IPS-NIHi11 (cell line): Measurements from ENCODE around the gene MEN1.
A peak's percentile ranks its signal among the peaks of the same experiment; 100 is the strongest.
"Not testable (repeated sequence)": the region's sequence is repeated elsewhere in the genome, so short reads cannot be mapped to it uniquely, and the experiment has no call there.

Source experiments
- DNase-seq: peaks from one replicate; pipeline ENCODE4 v3.0.0; 2012; ENCODE audit warnings: mixed read lengths, low spot score

The MEN1 gene

DNA sequence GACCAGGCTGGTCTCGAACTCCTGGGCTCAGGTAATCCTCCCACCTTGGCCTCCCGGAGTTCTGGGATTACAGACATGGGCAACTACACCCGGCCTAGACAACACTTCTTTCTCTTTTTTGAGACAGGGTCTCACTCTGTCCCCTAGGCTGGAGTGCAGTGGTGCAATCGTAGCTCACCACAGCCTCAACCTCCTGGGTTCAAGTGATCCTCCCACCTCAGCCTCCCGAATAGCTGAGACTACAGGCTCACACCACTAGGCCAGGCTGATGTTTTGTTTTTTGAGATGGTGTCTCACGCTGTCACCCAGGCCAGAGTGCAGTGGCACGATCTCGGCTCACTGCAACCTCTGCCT, 35.4 kb upstream of the MEN1 start:
- DNase-seq: not testable (repeated sequence)

DNA sequence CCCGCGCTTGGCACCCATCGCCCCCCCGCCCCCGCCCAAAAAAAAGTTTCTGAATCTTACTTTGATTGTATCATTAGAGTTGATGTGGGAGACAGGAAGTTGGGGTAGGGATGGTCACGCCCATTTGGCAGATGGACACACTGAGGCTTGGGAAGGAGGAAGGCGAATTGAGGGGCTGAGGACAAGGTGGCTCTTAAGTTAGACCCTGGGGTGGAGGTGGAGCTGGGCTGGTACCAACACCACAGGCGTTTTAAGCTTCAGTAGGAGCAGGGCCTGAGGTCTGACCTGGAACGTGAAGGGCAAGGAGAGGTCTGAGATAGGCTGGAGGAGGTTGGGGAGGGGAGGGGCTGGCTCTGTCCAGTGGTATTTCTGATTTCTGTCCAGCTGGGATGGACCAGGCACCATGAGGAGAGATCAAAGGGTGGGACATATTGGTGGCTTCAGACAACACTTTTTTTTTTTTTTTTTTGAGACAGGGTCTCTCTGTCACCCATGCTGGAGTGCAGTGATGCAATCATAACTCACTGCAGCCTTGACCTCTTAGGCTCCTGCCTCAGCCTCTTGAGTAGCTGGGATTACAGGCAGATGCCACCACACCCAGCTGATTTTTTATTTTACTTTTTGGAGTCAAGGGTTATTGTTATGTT, 34.9 kb upstream of the MEN1 start:
- DNase-seq: no peak

DNA sequence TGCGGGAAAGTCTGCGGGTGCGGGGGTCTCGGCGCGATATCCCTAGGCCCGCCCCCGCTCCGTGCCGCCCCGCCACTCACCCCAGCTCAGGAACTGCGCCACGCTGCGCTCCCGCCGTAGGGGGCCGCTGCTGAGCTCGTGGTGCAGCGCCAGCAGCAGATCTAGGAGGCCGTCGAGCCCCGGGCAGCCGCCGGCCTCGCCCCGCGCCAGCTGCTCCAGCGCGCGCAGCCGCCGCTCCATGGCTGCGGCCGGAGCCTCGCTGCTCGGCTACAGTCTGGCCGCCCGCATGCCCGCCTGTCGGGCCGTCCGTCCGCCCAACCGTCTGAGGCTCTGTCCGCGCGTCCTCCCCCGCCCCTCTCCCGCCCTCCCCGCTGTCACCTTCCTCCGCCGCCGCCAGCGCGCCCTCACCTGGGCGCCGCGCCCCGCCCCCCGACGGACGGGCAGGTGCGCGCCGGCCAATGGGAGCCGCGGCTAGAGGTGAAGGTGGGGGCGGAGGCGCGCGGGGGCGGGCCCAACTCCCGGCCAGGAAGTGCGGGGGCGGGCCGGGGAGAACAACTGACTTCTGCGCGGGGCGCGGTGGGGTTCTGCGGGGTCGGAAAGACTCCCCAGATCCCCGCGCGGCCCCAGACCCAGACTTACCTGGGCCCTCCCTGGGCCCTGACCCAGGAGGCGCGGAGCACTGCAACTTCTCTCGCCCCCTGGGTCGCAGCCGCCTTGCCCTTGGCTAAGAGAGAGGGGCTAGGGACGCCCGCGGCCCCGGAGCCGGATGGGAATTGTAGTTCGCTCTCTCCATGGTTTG, 34.2 kb upstream of the MEN1 start, which contains the start of gene CDC42BPG:
Gene CDC42BPG (minus strand): TSS at position 324 of the 799 bp plus-strand sequence. CDS start 84 bp downstream, at position 240.
- DNase-seq: peak; percentile 98

DNA sequence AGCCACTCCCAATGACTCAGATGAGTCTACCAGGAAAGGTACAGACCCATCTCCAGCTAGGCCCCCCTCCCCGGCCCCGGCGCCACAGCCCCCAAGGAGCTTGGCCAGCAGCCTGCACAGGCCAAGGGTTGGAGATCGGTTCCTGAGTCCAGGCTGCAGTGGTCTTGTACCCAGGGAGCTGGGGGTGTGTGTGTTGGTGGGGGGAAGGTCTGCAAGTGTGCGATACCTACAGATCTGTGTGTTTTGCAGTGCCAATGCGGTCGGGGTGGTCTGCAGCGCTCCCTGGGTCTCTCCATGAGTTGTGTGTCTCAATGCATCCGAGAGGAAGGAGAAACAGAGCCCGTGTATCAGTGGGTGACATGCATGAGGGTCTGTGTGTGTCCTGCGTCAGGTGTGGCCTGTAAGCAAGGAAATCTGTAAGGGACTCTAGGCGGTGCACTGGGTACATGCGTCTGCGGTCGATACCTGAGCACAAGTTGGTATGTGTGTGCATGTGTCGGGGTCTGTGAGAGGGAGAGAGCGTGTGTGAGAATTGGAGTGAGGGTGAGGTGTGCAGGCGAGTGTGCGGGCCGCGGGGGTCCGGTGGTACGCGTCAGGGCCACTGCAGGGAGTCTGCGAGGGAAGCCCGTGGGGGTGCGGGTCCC, 33.5 kb upstream of the MEN1 start:
- DNase-seq: no peak

DNA sequence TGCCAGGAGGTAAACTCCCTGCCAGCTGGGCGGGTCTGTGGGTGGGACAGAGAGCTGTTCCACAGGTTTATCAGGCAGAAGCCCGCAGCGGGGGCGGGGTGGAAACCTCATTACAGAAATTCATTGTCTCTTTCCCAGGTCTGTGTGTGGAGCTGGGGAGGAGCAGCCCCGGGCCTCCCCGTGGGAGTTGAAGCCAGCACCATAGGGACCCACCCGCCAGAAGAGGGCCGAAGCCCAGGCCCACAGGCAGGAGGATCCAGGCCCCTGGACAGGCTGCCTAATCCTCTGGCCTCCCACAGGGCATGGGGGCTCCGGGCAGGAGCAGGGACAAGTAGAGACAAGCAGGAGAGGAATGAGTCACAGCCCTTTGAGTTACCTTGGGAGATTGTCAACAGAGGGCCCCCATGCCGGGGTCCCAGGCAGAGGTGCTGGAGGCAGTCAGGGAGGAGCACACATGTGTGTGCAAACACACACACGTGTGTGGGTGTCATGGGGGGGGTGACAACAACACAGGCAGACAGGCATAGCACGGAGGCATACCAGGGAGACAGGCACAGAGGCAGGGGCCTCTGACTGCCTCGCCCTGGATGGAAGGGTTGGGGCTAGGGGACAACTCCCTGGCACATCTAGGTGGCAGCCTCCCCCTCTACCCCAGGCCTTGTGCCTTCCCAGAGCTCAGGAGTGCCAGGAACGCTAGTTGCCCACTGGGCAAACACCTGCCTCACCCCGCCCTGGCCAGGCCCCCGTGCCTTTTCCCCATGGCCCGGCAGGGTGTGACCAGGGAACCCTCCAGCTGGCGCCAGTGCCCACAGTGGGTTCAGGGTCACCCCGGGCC, 32.7 kb upstream of the MEN1 start:
- DNase-seq: peak; percentile 49

DNA sequence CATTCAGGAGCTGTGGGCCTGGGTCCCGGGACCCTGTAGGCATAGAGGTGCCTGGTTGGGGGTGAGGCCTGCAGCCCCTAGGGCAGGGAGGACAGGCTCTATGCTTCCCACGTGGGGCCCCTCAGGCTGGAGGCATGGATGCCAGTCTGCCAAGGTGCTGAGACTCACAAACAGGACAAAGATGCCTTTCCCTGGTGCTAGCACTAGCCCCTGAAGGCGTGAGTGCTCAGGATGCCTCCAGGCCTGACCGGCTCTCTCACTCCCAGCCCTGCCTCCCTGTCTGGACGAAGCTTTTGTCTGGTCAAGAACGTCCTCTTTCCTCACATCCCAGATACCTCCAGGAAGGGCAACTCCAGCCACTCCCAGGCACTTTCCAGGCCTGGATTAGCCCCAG, 32.0 kb upstream of the MEN1 start:
- DNase-seq: no peak

DNA sequence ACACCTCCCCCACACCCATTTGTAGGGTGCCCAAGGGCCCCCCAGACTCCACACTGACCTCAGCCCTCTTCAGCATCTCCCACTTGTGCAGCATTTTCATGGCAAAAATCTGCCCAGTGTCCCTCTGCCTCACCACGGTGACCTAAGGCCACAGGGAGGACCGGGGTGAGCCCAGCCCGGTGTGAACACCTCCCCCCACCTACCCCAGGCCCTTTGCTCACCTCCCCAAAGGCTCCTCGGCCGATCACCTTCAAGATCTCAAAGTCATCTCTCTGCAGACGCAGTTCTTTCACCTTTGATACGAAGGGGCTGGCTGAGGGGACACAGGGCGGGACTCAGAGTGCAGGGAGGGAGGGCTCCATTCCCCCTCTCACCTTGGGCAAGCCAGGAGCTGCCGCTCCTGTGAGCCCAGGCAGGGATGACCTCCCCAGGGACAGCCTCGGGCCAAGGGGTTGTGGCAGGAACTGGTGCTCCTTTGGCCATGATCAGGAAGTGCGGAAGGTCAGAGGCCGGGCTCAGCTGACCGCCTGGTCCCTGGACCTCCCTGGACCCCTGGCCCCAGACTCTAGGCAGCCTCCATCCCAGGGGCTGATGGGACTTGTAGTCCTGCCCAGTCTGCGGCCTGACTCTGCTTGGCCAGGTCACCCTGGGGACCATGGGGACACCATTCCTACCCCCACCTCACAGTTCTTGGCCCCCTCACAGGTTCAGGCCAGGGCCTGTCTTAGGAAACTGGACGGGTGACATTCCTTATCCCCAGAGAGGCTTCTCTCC, 31.4 kb upstream of the MEN1 start:
- peak; percentile 64 for DNase-seq

DNA sequence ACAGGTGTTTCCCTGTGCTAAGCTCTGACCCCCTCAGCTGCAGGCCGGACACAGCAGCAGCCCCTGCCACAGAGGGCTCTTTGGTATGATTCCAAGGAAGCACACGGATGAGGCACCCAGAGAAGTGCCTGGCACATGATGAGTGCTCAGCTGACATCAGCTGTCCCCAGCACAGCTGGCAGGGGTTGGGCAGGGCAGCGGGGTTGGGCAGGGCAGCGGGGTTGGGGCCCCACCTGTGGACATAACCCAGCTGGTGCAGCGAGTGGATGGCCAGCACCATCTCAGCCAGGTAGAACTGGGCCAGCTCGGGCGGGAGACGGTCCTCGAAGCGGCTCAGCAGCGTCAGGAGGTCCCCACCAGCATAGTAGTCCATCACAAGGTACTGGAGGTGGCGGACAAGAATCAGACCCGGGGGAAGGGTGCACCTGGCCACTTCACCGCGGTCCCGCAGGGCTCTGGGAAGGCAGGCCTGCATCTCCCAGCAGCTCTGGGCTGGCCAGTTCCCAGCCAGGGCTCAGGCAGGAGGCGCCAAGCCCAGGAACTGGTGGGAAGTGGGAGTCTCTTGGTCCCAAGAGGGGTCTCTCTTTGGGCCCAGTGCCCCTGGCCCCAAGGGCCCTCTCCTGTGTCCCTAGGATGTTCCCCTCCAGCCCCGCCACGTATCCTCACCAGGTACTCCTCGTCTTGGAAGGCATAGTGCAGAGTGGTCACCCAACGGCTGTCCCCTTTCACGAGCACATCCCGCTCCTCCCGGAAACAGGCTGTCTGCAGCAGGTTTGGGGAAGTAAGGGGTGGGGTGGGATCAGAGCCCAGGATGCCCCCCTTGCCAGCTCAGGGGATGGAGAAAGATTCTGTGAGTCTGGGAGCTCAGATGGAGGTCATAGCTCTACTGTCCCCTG, 29.8 kb upstream of the MEN1 start:
- no peak for DNase-seq

DNA sequence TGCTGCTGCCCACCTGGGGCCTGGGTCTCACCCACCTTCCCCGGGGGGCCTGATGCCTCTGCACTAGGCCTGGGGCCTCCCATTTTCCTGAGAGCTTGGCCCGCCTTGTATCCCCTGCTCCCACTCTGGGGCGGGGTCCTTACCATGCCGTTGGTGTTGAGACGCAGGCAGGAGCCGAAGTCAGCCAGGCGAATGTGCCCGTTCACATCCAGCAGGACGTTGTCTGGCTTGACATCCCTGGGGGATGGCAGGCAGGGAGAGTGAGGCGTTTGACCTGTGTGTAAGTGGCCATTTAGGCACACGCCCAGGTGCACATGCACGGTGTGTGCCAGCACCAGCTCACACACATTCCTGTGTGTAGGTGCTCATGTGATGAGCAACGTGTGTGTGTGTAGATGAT, 29.0 kb upstream of the MEN1 start:
- no peak for DNase-seq

DNA sequence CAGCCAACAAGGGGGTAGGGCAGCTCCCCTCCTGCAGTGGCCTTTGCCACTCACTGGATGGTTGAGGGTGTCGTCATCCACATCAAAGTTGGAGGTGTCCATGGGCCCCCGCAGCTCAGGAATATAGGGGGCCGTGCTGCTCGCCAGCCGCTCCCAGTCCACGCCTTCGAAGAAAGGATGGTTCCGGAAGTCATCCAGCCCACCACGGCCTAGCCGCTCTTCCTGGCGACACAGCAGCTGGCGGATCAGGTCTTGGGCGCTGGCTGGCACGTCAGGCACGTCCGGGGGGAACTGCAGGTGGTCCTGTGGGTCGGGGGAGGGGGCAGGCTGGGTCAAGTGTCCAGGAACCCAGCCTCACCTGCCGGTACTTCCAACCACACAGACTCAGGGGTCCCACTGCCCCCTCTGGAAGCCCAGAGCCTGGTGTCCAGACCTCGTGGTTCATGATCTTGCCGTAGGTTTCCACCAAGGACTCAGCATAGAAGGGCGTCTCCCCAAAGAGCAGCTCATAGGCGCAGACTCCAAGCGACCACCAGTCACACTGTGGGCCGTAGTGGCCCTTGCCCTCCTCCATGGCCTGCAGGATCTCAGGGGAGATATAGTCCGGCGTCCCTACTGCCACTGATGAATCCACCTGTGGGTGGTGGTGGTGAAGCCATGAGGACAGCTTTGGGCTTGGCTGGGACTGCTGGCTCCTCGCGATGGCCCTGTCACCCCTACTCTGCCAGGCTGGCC, 28.4 kb upstream of the MEN1 start:
- DNase-seq: no peak

DNA sequence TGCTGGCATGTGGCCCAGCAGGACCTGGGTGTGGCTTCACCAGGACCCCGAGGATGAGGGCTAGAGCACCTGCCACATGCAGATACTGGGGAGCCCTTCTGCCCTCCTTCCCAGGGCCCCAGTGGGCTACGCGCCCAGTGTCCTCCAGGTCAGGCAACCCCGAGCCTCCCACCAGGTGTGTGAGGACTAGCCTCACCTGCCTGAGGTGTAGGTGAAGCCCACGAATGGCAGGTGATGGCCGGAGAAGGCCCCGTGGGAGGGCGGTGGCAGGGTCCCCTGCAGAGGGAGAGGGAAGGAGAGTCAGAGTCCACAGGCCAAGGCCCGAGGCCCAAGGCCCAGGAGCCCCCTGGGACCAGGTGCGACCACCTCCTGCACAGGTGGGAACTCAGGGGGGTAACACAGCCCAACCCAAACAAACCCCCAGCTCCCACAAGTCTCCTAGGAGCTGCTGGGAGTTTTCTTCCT, 27.6 kb upstream of the MEN1 start:
- DNase-seq: no peak

DNA sequence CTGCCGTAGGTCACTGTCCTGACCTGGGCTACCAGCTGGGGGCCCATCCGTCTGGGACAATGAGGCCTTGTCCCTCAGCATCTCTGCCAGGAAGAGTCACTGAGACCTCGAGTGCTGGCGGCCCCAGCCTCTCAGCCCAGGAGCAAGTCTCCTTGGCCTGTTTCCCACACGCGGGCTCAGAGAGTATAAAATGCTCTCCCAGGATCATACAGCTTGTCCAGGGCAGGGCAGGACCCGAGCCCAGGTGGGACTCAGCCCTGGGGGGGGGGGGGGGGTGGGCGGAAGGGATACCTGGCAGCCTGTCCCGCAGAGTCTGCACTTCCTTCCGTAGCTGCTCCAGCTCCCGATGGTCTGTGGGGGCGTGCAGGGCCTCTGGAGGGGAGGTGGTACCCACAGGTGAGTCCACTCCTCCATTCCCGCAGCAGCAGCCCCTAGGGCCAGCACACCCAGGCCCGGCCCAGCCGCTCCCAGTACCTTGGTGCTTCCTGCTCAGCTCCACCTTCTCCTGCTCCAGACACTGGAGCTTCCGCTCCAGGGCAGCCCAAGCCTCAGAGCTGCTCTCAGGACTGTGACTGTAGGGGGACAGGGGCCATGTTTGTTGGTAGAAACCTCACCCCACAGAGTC, 26.2 kb upstream of the MEN1 start:
- DNase-seq: no peak

DNA sequence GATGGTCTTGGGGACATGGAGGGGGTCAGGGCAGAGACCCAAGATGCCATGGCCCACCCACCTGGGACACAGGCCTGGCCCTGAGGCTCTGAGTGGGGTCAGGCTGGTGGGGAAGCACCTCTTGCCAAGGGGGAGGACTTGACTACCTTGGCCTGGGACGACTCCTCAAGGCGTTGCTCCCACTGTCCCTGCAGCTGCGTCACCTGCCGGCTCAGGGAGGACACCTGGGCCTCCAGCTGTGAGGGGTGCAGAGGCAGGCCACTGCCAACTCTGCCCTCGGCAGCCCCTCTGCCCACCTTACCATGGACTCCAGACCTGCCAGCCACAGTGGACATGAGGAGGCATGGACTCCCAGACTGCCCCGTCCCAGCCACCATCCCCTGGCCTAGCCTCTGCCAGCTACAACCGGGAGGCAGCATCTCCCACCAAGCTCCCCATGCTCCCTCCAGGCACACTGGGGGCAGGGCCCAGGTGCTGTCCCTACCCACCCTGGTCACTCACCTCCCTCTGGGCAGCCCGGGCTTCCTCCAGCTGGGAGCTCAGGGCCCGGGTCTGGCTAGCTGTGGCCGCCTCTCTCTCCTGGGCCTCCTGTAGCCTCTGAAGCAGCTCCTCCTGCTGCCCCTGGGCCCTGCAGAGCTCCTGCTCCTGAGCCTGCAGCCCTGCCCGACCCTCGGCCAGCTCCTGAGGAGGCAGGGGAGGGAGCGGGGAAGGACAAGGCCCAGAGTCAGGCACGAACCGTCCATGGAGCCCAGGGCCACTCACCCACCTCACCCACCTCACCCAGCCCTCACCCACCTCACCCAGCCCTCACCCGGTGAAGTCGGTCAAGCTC, 25.5 kb upstream of the MEN1 start:
- no peak for DNase-seq

DNA sequence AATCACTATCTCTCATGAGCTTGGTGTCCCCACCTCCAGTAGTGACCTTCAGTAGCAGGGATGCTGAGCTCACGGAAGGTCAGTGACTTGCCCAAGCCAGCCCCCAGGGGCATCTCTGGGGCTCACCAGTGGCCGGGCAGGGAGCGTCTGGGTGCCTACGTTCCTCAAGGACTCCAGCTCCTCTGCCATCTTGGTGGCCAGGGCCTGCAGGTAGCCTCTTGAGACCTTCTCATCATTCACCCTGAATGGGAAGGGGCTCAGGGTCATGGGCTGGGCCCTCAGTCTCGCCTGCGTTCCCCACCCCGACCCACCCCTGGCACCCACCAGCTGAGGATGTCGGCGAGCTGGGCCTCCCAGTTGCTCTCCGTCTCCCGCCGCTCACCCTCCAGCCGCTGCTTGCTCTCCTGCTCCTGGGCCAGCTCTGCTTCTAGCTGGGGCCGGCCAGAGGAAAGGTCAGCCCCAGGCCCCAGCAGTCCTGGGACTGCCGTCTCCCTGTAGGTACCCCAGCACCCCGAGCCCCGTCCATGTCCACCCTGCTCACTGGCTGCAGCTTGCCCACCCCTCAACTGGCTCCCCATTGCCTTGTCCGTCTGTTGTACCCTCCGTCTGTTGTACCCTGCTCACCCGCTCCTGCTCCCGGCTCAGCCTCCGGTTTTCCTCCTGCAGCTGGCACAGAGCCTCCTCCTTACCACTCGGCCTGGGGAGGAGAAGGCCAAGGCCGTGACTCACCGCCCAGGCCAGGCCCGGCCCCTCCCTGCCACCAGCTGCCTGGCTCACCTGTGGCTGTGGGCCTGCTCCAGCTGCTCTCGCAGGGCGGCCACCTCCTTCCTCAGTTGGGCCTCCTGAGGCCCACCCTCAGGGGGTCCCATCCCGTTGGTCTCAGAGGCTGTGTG, 24.6 kb upstream of the MEN1 start:
- DNase-seq: peak; percentile 56

DNA sequence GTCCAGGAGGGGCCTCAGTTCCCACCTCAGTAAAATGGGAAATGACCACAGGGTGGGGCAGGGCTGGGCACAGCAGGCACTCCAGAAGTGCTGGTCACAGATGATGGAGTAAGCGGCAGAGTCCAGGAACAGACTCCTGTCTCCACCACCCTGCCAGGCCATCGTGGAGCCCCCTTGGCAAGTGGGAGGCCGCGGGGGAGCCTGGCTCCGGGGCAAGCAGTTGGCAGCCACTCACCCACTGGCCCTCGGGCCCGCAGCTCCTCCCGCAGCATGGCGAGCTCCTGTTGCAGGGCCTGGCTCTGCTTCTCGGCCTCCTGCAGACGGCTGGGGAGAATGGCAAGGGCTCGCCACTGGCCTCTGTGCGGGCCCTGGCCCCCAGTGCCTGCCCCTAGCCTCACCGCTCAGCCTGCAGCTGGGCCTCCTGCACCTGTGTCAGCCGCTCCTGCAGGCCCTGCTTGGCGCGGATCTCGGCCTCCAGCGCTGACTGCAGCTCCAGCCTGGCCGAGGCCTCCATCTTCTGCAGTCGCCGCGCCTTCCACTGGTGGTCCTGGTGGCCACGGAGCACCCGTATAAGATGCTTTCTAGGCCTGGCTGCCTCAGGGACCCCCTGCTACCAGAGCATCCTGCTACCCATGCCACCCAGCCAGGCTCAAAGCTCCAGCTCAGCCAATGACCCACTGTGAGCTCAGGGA, 23.8 kb upstream of the MEN1 start:
- DNase-seq: no peak

DNA sequence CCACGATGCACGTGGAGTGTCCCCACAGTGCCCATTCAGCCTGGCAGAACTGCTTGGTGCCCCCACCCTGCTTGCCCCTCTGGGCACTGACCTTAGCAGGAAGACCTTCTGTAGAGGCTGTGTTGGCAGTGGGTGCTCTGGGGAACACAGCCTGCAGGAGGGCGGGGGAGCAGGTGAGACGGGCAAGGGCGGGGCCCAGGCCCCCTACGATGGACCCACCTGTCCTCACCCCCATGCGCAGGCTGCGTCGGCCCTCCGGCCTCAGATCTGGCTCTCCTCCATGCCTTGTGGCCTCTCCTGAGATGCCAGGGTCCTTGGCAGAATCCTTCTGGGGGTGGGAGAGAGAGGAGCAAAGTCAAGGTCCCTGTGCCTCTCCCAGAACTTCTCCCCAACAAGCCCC, 23.2 kb upstream of the MEN1 start:
- DNase-seq: no peak

DNA sequence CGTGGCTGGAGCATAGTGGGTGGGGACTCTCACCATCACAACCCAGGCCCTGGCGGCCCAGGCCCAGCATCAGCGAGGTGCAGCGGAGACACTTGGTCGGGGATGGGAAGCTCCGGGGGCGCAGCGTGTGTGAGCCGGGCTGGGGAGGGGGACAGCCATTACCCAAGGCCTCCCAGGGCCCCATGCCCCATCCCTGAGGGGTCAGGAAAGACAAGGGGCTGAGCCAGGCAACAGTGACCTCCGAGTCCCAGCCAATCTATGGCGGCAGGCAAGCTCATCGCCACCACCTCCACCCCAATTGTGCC, 22.8 kb upstream of the MEN1 start:
- no peak for DNase-seq
